Upper lobe of left lung (tissue), 4 donors: ENCODE results near the gene PTCH1.

ENCODE experiments used
- POLR2A ChIP-seq, 4 donors: fragments of 450-650 bp; IDR thresholded peaks; one replicate each; pipeline ENCODE4 v1.5.1; 2016 to 2017; ENCODE audit warnings: antibody characterized with exemption in 4 of 4, mild to moderate bottlenecking in 2 of 4
- POLR2AphosphoS5 ChIP-seq, 2 donors: sonication (generic); formaldehyde crosslinking; IDR thresholded peaks; one replicate each; pipeline ENCODE4 v1.5.1; 2017; ENCODE audit warnings: antibody characterized with exemption in 2 of 2
- TF ChIP-seq, protein P1 (sequence below), 6 experiments: fragments of 450-650 bp in 4 of 6; fragments of 200-600 bp in 2 of 6; sonication (generic) in 2 of 6; IDR thresholded peaks; one replicate each; pipeline ENCODE4 v1.5.1; 2016 to 2019; ENCODE audit warnings: antibody characterized with exemption in 6 of 6

DNA sequence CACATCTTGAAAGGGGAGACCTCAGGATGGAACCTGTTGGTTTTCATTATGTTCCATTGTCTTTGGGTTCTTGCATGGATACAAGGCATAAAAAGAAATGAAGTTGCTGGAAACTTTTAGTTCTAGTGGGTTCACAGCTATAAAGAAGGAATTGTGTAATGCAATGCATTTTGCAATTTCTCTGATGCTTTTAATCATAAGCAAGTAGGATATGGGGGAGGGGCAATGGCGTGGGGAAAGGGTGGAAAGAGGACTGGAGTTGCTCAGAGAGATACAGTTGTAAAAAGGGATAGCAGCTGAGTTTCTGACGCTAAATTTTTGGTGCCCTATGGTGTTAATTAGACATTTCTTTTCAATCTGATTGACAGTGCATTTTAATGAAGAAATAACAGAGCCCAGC, 110.7 kb downstream of the PTCH1 start:
- TF ChIP-seq, protein P1, sequence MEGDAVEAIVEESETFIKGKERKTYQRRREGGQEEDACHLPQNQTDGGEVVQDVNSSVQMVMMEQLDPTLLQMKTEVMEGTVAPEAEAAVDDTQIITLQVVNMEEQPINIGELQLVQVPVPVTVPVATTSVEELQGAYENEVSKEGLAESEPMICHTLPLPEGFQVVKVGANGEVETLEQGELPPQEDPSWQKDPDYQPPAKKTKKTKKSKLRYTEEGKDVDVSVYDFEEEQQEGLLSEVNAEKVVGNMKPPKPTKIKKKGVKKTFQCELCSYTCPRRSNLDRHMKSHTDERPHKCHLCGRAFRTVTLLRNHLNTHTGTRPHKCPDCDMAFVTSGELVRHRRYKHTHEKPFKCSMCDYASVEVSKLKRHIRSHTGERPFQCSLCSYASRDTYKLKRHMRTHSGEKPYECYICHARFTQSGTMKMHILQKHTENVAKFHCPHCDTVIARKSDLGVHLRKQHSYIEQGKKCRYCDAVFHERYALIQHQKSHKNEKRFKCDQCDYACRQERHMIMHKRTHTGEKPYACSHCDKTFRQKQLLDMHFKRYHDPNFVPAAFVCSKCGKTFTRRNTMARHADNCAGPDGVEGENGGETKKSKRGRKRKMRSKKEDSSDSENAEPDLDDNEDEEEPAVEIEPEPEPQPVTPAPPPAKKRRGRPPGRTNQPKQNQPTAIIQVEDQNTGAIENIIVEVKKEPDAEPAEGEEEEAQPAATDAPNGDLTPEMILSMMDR (IDR thresholded peaks at IDR 0.05): no peak
- TF ChIP-seq POLR2AphosphoS5 (IDR thresholded peaks at IDR 0.05): no peak
- no peak for TF ChIP-seq POLR2A (IDR thresholded peaks at IDR 0.05)
